Right atrium auricular region (tissue), 2 donors: ENCODE data around the gene AKT2. TPM values are rescaled to one million over a fixed set of nuclear protein-coding genes. Genes with fewer than 3 reads are reported as not detected.

Source experiments
- DNase-seq: peaks from one replicate; pipeline ENCODE4 v3.0.0-alpha.2; 2019; ENCODE audit warnings: low spot score
- H3K27ac ChIP-seq, 2 donors: fragments of 200-600 bp; sonication (generic); 1 replicate in 1 of 2; 2 replicates in 1 of 2; pipeline ENCODE4 v1.5.1; 2016 to 2019
- H3K27me3 ChIP-seq, 2 donors: fragments of 200-600 bp; sonication (generic); one replicate each; pipeline versions ENCODE4 v1.5.1 to v1.6.0; 2017 to 2019
- H3K36me3 ChIP-seq: fragments of 200-600 bp; sonication (generic); one replicate; pipeline ENCODE4 v1.5.1; 2016
- H3K4me1 ChIP-seq, 2 donors: fragments of 200-600 bp; sonication (generic); one replicate each; pipeline versions ENCODE4 v1.5.1 to v1.6.0; 2017 to 2019
- H3K4me3 ChIP-seq, 2 donors: fragments of 200-600 bp; sonication (generic); 1 replicate in 1 of 2; 2 replicates in 1 of 2; pipeline ENCODE4 v1.5.1; 2017 to 2019; ENCODE audit warnings: mild to moderate bottlenecking in 1 of 2, moderate library complexity in 1 of 2
- H3K9me3 ChIP-seq, 2 donors: fragments of 200-600 bp; sonication (generic); one replicate each; pipeline ENCODE4 v1.5.1; 2019
- total RNA-seq, 2 donors: library from RNA; depleted of rRNA; stranded (reverse); fragments of >200 nt; gene quantifications; one replicate each; pipeline ENCODE4 v1.1.0, GENCODE V29; 2016
- TF ChIP-seq, protein P1 (sequence below), 2 donors: fragments of 200-600 bp; sonication (generic); IDR thresholded peaks; one replicate each; pipeline ENCODE4 v1.5.1; 2019; ENCODE audit warnings: antibody characterized with exemption in 2 of 2

Gene AKT2
- total RNA-seq, 2 donors from 2014 or later, result 63.3 to 76.7 TPM

DNA sequence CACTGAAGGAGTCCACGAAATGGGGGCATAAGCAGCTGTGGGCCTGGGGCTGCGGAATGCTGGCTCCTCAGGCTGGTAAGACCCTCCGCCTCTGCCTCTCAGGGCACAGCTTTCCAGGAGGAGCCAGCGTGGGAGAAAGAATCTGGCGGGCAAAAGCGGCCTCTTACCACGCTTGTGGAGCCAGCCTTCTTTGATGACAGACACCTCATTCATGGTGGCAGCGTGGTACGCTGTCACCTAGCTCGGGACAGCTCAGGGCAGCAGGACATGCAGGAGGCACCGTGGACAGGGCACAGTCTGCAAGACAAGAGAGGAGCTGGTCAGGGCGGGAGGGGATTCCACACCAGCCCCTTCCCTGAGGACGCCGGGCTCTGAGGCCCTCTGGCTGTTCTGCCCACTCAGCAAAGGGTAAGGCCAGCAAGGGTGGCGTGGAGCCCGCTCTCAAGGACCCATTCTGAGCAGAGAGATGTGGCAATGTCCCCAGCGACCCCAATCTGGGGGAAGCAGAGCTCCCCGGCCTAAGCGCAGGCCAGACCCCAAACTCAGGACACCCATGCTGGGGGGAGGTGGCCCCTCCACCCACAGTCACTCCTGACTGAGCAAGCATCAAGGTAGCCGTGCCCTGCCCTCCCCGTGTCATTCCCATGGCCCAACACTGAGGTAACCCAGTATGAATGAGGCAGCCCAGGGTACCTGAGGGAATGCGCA is 19.9 kb downstream of the AKT2 start:
- H3K9me3 ChIP-seq, result no peaks in the 10 kb centered on the region
- peaks cover 0 to 57% of the 10 kb centered on the region in 2 donors for H3K4me1 ChIP-seq
- no peak for DNase-seq
- no peaks in the 10 kb centered on the region for H3K27me3 ChIP-seq
- H3K27ac ChIP-seq, result peak overlapping the region; percentile 77 to 80
- peaks cover 23% of the 10 kb centered on the region for H3K36me3 ChIP-seq
- no peak overlapping the region for H3K4me3 ChIP-seq
- TF ChIP-seq, protein P1, sequence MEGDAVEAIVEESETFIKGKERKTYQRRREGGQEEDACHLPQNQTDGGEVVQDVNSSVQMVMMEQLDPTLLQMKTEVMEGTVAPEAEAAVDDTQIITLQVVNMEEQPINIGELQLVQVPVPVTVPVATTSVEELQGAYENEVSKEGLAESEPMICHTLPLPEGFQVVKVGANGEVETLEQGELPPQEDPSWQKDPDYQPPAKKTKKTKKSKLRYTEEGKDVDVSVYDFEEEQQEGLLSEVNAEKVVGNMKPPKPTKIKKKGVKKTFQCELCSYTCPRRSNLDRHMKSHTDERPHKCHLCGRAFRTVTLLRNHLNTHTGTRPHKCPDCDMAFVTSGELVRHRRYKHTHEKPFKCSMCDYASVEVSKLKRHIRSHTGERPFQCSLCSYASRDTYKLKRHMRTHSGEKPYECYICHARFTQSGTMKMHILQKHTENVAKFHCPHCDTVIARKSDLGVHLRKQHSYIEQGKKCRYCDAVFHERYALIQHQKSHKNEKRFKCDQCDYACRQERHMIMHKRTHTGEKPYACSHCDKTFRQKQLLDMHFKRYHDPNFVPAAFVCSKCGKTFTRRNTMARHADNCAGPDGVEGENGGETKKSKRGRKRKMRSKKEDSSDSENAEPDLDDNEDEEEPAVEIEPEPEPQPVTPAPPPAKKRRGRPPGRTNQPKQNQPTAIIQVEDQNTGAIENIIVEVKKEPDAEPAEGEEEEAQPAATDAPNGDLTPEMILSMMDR (IDR thresholded peaks at IDR 0.05), result no peak

DNA sequence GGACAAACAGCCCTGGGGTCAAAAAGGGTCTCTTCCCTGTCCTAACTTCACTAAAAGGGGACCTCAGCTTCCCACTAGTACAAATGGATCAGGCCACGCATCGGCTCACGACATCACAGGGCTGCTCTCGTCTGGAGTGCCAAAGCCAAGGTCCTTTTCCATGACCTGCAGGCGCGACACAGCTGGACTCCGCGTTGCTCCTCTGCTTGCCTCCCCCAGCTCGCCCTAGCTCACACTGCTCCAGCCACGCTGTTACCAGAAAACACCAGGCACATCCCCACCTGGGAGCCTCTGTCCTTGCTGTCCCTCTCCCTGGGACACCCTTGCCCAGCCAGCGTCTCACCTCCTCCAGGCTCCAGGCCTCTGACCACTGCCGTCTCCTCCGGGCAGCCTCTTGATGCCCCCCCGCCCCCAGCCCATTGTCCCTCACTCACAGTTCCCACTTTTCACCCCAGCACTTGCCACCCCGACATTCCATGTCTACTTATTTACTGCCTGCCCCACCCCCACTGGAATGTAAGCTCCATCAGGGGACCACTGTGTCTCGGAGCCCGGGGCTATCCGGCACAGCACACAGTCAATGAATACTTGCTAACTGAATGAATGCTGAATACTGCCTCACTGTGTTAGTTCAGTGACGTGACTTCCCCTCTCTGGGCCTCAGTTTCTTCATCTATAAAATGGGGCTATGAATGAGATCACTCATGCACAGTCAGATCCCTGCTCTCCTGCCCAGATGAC is 20.7 kb downstream of the AKT2 start:
- no peak overlapping the region for H3K4me3 ChIP-seq
- H3K9me3 ChIP-seq, result no peaks in the 10 kb centered on the region
- H3K27me3 ChIP-seq, result no peaks in the 10 kb centered on the region
- TF ChIP-seq, protein P1 (IDR thresholded peaks at IDR 0.05), result no peak
- no peak for DNase-seq
- peaks cover 23% of the 10 kb centered on the region for H3K36me3 ChIP-seq
- H3K27ac ChIP-seq, result peak overlapping the region in 1 of 2 donors; percentile 80
- peaks cover 0 to 56% of the 10 kb centered on the region in 2 donors for H3K4me1 ChIP-seq

DNA sequence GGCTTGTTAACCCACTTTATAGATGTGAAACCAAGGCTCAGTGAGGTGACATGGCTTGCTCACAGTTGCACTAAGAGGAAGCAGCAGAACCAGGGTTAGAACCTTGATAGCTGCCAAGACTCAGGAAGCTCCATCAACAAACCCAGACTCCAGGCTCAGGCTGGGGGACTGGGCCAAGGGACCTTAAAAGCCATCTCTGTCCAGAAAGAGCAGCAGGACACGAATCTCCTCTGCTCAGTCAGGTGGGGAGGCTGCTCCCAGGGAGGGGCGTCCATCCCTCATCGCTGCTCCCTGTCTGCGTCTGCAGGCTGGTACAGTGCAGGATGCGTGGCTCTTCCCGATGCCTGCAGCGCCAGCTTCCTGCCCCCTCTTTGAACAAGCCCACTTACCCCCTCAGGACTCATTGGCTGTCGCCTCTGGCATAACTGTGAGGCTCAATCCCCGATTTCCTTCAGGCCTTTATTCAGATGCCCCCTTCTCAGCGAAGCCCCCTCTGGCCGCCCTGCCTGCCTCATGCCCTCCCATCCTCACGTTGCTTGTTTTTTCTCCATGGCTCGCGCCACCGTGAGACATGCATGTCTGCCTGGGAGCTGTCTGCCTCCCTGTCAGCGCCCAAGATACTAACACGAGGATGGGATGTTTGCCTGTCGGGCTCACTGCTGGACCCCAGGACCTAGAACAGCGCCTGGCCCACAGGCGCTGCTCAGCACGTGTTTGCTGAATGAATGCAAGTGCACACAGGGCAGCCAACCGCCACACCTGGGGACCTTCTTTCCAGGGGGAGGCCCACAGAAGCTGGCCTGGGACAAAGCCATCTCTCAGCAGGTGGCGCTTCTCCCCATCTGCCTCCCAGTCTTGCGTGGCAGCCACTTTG is 21.5 kb downstream of the AKT2 start:
- no peak overlapping the region for H3K4me3 ChIP-seq
- no peaks in the 10 kb centered on the region for H3K9me3 ChIP-seq
- peaks cover 0 to 53% of the 10 kb centered on the region in 2 donors for H3K4me1 ChIP-seq
- peaks cover 23% of the 10 kb centered on the region for H3K36me3 ChIP-seq
- DNase-seq, result no peak
- no peaks in the 10 kb centered on the region for H3K27me3 ChIP-seq
- H3K27ac ChIP-seq, result peak overlapping the region in 1 of 2 donors; percentile 80
- TF ChIP-seq, protein P1 (IDR thresholded peaks at IDR 0.05), result no peak

DNA sequence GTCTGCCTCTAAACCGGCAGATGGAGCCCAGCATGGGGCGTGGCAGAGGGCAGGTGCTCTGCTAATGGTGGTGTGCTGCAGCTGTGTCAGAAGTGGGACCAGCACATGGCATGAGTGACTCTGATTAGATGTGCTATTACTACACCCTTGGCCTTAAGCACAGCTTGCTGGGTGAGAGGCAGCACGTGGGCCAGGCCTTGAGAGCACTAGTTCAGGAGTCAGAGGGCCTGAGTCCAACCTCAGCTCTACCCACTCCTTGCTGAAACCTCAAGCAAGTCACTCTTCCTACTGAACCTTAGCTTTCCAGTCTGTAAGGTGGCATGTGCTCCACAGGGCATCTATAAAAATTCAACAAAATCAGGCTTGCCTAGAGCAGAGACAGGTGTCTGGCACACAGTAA is 22.7 kb downstream of the AKT2 start:
- no peaks in the 10 kb centered on the region for H3K9me3 ChIP-seq
- H3K27ac ChIP-seq, result no peak overlapping the region
- peaks cover 0 to 41% of the 10 kb centered on the region in 2 donors for H3K4me1 ChIP-seq
- no peaks in the 10 kb centered on the region for H3K27me3 ChIP-seq
- DNase-seq, result no peak
- TF ChIP-seq, protein P1 (IDR thresholded peaks at IDR 0.05), result no peak
- H3K36me3 ChIP-seq, result peaks cover 23% of the 10 kb centered on the region
- H3K4me3 ChIP-seq, result no peak overlapping the region

DNA sequence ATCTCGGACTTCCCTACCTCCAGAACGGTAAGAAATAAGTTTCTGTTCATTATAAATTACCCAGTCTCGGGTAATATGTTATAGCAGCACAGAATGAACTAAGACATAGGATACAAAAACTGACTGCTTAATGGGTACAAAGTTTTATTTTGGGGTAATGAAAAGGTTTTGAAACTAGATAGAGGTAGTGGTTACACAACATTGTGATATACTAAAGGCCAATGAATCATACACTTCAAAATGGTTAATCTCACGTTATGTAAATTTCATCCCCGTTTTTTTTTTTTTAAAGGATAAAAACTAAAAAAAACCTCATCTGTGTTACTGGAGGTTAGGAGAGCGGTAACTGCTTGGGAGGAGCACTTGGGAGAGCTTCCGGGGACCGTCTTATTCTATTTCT is 23.5 kb downstream of the AKT2 start:
- H3K36me3 ChIP-seq, result peaks cover 27% of the 10 kb centered on the region
- H3K4me1 ChIP-seq, result peaks cover 0 to 41% of the 10 kb centered on the region in 2 donors
- no peak overlapping the region for H3K27ac ChIP-seq
- H3K9me3 ChIP-seq, result no peaks in the 10 kb centered on the region
- no peak overlapping the region for H3K4me3 ChIP-seq
- DNase-seq, result no peak
- H3K27me3 ChIP-seq, result no peaks in the 10 kb centered on the region
- TF ChIP-seq, protein P1 (IDR thresholded peaks at IDR 0.05), result no peak
